Kidney epithelial cell (primary cell): ENCODE measurements around the gene ELOVL3. TPM values are rescaled to one million over a fixed set of nuclear protein-coding genes. Genes with fewer than 3 reads are reported as not detected.
A peak's percentile ranks its signal among the peaks of the same experiment; 100 is the strongest.
"Not testable (repeated sequence)": the region's sequence is repeated elsewhere in the genome, so short reads cannot be mapped to it uniquely, and the experiment has no call there.

Experiments used
- DNase-seq: peaks from one replicate; pipeline ENCODE4 v3.0.0-alpha.2; 2010; ENCODE audit warnings: low read depth
- H3K27me3 ChIP-seq: 2 replicates; pipeline ENCODE4 v1.6.0; 2011; ENCODE audit warnings: low read length; ENCODE audit not compliant: control insufficient read depth, insufficient read depth
- H3K36me3 ChIP-seq: 2 replicates; pipeline ENCODE4 v1.5.1; 2011; ENCODE audit warnings: low read length; ENCODE audit not compliant: control insufficient read depth, insufficient read depth
- H3K4me3 ChIP-seq: 2 replicates; pipeline ENCODE4 v1.5.1; 2011; ENCODE audit warnings: low read depth, mild to moderate bottlenecking, control low read depth, low read length
- total RNA-seq: library from RNA; depleted of rRNA; stranded (reverse); fragments of >200 nt; gene quantifications from 2 replicates; pipeline ENCODE4 v1.2.3, GENCODE V29; 2015
- TF ChIP-seq, protein P1 (sequence below): IDR thresholded peaks from 2 replicates; pipeline ENCODE4 v1.5.1; 2011; ENCODE audit warnings: mild to moderate bottlenecking, moderate library complexity, low read length, control low read depth, inconsistent platforms; ENCODE audit not compliant: insufficient read depth, poor library complexity, severe bottlenecking

Gene ELOVL3
- total RNA-seq, 1 donor from 2014 or later, result 1.1 TPM

DNA sequence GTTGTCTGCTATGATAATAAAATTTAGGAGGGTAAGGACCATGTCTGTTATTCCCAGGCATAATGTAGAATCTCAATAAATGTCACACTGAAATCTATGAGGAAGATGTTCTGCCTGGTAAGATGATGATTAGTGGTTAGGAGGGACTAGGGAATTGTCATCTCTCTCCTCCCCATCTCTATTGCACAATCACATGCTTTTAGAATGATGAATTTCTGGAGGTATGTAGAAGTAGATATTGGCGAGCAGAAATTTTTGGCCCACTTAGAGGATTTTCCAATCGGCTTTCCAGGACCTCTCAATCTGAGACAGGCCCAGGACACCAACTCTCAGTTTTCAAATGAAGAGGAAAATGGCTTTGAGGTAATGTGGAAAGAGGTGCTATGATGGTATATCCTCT is 17.2 kb downstream of the ELOVL3 start:
- Histone ChIP-seq H3K36me3 (no peaks in the 10 kb centered on the region), H3K27me3 (peaks cover 9% of the 10 kb centered on the region), H3K4me3 (no peak overlapping the region)
- no peak for DNase-seq
- TF ChIP-seq, protein P1, sequence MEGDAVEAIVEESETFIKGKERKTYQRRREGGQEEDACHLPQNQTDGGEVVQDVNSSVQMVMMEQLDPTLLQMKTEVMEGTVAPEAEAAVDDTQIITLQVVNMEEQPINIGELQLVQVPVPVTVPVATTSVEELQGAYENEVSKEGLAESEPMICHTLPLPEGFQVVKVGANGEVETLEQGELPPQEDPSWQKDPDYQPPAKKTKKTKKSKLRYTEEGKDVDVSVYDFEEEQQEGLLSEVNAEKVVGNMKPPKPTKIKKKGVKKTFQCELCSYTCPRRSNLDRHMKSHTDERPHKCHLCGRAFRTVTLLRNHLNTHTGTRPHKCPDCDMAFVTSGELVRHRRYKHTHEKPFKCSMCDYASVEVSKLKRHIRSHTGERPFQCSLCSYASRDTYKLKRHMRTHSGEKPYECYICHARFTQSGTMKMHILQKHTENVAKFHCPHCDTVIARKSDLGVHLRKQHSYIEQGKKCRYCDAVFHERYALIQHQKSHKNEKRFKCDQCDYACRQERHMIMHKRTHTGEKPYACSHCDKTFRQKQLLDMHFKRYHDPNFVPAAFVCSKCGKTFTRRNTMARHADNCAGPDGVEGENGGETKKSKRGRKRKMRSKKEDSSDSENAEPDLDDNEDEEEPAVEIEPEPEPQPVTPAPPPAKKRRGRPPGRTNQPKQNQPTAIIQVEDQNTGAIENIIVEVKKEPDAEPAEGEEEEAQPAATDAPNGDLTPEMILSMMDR, result no peak

DNA sequence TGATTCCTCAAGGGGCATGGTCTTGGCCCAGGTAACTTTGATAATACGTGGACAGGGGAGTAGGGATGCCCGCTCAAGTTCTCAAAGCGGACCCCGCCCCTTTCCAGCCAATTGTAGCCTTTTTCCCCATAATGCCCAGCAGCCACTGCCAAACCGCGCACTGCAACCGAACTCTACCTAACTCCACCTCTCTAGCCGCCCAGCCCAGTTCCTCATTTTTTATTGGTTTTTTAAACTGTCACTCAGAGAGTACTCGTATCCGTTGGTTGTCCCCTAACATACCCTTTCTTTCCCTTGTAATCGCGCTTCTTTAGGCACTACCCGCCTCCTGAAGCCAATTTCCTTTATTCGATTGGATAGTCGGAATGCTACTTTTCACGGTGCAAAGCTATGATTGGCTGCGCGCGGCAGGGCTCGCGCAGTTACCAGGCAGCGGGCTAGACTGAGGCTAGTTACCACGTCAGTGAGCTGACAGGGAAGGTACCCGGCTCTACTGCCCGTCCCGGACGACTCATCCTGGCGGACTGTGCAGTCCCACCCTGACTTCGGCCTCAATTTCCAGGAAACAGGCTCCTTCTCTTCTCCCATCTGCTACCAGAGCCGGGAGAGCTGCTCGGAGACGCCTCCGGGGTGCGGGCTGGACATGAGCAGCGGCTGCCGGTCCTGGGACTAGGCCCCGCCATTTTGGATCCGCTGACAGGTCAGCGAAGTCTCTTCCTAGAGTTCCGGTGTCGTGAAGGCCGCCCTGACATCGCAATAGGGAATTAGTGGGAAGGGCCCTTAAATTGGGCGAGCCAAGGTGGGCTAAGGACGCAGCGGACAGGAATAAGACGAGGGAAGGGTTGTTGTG is 19.2 kb downstream of the ELOVL3 start, which contains the start of gene GBF1:
Gene GBF1 (plus strand): TSS at position 451 of the 850 bp plus-strand sequence. CDS start 13,407 bp downstream, outside the sequence.
- TF ChIP-seq, protein P1, result no peak
- H3K36me3 ChIP-seq, result no peaks in the 10 kb centered on the region
- peaks cover 7% of the 10 kb centered on the region for H3K27me3 ChIP-seq
- peak; percentile 99 for DNase-seq
- peak within 1 kb of the TSS; percentile 94 for H3K4me3 ChIP-seq

DNA sequence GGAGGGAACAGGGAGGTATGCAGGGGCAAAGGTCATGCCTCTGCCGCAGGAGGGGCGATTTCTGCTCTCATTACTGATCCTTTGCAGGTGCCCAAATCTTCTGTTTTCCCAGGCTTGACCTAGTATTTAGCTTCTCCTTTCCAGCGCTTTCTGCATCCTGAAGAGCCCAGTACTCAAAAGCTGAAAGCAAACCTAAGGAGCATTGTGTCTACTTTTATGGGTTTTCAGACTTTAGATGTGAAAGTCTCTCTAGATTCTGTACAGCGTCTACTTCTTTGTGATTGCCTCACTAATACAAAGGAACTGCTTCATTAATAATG is 19.8 kb downstream of the ELOVL3 start:
- TF ChIP-seq, protein P1, result no peak
- Histone ChIP-seq H3K36me3 (no peaks in the 10 kb centered on the region), H3K4me3 (peak overlapping the region; percentile 94), H3K27me3 (peaks cover under 1% of the 10 kb centered on the region)
- DNase-seq, result no peak

DNA sequence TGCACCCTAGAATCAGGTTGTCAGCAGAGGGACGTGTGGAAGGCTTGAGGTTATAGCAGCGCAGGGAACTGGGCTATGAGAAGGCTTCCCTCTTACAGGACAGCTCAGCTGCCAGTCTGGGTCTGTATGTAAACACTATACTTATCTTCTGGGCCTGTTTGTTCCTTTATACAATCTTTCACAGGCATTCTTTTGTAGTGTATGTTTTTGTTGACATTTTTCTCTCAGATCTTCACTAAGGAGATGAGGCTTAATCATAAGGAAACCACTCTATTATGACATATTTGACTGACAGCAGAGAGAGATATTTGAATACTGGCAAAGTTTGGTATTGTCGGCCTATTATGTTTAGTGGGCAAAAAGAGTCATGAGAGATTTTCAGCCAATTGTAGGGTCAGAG is 20.2 kb downstream of the ELOVL3 start:
- Histone ChIP-seq H3K4me3 (peak overlapping the region; percentile 94), H3K27me3 (no peaks in the 10 kb centered on the region), H3K36me3 (no peaks in the 10 kb centered on the region)
- no peak for DNase-seq
- TF ChIP-seq, protein P1, result no peak

DNA sequence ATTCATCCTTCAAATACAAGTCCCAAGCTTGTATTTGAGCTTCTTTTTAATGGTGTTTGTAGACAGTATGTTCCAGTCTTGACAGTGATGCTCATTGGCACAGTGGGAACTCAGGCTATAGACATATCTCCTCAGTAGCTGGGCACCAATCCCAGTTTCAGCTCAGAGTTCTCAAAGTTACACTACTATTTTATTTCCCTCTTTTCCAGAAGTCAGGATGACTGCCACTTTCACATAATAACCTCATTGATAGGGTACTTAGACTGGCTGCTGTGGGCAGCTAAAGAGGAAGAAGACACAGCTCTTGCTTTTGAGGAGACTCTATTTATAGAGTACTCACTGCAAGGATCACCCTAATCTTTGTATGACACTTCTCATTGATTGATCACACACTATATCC is 21.6 kb downstream of the ELOVL3 start:
- no peak for DNase-seq
- TF ChIP-seq, protein P1, result no peak
- H3K27me3 ChIP-seq, result no peaks in the 10 kb centered on the region
- no peaks in the 10 kb centered on the region for H3K36me3 ChIP-seq
- no peak overlapping the region for H3K4me3 ChIP-seq

DNA sequence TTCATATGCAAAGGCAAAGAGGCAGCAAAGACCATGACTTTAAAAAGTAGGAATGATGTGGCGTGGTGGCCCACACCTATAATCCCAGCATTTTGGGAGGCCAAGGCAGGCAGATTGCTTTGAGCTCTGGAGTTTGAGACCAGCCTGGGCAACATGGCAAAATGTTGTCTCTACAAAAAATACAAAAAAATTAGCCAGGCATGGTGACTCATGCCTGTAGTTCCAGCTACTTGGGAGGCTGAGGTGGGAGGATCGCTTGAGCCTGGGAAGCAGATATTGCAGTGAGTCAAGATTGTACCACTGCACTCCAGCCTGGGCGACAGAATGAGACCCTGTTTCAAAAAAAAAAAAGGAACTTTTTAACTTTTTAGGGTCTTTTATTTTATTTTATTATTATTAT is 26.4 kb downstream of the ELOVL3 start:
- DNase-seq, H3K4me3 ChIP-seq, H3K27me3 ChIP-seq, H3K36me3 ChIP-seq: not testable (repeated sequence)
